GM21360 (cell line): ENCODE measurements around the gene NPAS3.

ENCODE experiments used
- ATAC-seq: cut with Tn5 transposase; IDR thresholded peaks from one replicate; pipeline ENCODE4 v1.9.1; 2021; ENCODE audit warnings: mild to moderate bottlenecking, moderate library complexity; ENCODE audit not compliant: unreplicated experiment

The NPAS3 gene

GRCh38 chr14:33609582-33609981, 670.9 kb downstream of the NPAS3 start:
- ATAC-seq, result no peak

DNA sequence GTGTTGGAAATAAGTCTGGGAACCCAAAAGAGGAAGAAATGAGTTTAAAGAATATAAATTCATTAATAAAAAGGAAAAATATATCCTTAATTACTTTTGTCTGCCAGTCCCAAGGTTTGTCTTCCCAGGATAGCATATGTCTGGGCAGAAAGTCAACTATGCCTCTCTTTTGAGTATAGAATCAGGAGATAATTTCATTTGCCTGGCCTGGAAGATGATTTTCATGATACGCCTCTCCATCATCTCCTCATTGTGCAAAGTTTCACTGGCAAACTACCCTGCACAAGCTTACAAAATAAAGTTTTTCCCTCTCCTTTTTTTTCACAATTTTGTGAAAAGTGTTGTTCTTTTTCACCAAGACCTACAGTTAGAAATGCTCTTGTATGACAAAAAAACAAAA, 671.4 kb downstream of the NPAS3 start:
- no peak for ATAC-seq

GRCh38 chr14:33611405-33612196, 672.9 kb downstream of the NPAS3 start:
- no peak for ATAC-seq

- ATAC-seq, result no peak
These were observed 673.5 kb downstream of the NPAS3 start for GRCh38 chr14:33612197-33612505.

- ATAC-seq, result no peak
These were observed 678.5 kb downstream of the NPAS3 start for GRCh38 chr14:33617154-33617553.

- ATAC-seq, result no peak
These were observed 679.9 kb downstream of the NPAS3 start for GRCh38 chr14:33618361-33619105.

GRCh38 chr14:33622496-33622895, 683.8 kb downstream of the NPAS3 start:
- ATAC-seq, result no peak

DNA sequence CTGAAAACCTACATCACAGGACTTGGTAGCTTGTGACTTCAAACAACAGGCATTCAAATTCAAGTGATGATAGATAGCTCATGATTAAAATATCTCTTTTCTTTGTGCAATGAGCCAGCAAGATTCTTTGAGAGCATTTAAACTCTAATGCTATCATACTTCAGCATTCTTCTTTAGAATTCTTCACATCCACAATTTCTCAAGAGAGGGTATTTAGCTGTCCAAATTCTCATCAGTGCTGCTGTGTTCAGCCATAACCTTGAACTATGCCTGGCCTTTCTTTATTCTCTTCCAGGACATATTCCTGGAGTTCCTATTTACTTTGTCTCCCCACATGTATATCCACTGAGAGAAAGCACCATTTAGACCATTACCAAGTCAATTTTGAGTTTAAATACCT, 691.1 kb downstream of the NPAS3 start:
- ATAC-seq, result no peak

DNA sequence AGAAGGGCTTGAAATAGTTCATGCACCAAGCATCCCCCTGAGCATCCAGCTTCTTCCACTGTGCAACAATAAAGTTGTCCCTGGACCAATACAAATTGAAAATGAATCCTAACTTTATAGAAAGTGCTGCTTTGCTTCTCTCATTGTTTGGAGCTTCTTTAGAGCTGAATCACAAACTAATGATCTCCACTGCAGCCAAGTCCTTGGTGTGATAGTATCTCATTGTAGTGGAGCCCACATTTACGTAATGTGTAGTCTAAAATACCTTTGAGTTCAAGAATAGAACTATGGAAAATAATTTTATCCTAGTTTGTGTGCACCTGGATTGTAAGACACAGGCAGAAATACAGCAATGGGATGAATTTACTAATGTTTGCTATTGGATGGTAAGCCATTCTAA, 692.3 kb downstream of the NPAS3 start:
- no peak for ATAC-seq

DNA sequence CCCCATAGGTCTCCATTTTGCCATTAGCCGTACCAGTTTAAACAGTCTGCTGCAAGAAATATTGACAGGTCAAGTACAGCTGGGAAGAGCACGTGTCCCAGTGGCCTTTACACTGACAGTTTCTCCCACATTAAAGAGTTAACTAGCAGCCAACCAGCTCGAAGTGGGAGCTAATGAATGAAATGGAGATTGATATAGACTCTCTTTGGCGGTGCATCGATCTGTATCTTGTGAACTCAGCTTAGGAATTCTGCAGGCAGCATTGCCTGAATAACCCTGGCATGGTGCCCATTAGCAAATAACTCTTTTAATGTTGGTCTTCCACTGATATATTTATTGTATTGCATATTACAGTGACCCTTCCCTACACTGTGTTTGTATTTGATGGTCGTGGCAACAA, 692.8 kb downstream of the NPAS3 start:
- no peak for ATAC-seq

DNA sequence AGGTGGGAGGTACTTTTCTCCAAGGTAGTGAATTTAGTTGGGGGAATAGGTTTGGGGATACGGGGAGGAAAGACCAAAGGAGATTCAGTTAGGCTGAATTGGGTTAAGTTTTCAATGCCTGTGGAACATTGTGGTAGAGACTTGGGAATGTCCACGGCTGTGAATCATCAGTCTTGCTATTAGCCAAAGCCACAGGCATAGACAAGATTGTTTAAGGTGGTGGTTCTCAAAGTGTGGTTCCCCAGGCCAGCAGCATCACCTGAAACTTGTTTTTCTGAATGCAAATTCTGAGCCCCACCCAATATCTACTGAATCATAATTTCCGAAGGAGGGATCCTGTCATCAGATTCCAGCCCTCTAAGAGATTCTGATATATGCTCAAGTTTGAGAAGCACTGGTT, 696.0 kb downstream of the NPAS3 start:
- no peak for ATAC-seq

DNA sequence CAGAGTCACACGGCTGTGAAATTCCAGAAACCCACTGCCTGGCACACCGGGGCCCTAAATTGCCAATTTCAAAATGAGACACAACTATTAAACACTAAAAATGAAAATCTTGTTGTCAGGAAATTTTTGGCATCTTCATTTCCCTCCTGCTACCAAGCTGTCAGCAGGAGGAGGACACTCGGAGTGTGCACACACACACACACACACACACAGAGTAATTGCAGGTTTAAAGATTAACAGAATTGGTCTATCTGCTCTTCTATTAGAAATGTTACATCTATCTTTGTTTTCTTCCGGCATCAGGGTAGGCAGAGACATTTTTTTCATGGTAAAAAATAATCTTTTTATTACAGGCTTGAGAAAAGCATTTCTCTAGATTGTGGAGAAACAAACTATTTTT, 698.0 kb downstream of the NPAS3 start:
- ATAC-seq, result no peak

GRCh38 chr14:33642080-33642479, 703.4 kb downstream of the NPAS3 start:
- no peak for ATAC-seq

- ATAC-seq, result no peak
These were observed 704.1 kb downstream of the NPAS3 start for GRCh38 chr14:33642691-33643244.

GRCh38 chr14:33643426-33644181, 704.9 kb downstream of the NPAS3 start:
- ATAC-seq, result no peak

DNA sequence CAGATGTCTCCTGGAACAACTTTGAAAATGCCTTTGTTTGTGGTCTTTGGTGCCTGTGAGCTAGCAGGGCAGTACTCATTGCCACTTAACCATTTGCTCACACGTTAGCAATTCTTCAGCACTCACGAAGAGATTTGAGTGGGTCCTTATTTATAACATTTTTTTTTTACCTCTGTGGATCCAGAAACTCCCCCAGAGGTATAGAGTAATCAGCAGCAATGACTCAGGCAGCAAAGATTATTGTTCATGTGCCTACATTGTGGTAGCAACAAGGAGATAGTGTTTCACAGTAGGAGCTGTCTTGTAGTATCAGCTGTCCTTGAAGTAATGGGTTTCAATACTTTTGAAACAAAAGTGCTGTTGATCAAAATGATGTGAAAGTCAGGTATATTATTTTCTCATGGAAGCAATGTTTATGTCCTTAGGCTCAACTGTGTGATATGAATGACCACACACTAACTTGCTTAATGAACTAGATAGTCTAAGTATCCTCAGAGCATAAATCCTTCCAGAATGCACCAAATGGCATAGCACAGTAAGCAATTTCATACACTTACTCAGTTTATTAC, 708.1 kb downstream of the NPAS3 start:
- no peak for ATAC-seq

DNA sequence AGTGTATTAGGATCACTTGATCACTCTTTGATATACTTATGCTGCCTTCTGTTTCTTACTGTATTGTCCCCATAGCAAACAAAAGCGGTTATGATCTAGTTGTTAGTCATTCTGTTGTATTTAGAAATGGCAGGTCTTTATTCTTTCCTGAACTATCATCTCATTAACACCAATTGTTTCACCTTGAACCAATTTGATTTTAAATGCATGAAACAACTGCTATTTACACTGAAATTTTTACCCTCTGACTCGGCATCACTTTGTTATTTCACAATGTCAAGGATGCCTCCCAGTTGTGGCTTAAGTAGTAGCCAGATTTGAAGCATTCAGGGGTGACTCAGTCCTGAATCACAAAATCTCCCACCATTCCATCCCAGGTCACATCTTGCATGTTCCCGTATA, 708.7 kb downstream of the NPAS3 start:
- ATAC-seq, result no peak

- ATAC-seq, result no peak
These were observed 711.8 kb downstream of the NPAS3 start for GRCh38 chr14:33650430-33650829.

DNA sequence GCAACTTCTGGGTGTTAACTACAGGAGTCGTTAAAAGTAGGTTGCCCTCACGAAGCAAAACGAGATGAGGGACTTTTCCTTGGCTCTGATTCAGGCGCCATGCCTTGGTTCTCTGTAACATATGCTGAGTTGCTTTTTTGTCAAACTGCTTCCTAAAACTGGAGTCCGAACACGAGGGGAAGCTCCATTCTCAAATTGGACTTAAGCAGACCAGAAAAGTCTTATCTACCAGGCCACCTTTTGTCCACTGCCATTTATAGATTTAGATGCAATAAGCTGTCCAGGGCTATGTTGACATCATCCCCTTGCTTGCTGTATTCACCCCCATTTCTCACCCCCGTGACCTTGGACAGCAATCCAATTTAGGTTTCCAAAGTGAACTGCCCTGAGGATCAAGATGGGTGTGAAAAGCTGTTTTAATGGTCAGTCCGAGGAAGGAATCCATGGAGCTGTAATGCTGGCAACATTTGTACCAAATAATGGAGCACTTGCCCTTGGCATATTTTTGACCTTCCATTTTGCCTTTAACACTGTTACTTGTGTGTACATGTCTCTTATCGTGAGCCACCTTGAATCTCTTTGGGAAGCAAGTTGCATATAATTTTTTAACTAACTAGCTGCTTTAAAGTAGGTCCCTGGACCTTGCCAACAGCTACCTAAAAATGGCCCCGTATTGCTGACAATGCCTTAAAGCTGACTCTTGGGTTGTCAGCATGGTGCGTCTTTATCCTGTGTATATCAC, 714.1 kb downstream of the NPAS3 start:
- no peak for ATAC-seq

- no peak for ATAC-seq
These were observed 714.6 kb downstream of the NPAS3 start for GRCh38 chr14:33653308-33653695.

GRCh38 chr14:33655421-33655820, 716.7 kb downstream of the NPAS3 start:
- no peak for ATAC-seq
